Mucosa of descending colon (tissue), 3 donors: ENCODE data around the gene LYRM9. TPM values are rescaled to one million over a fixed set of nuclear protein-coding genes. Genes with fewer than 3 reads are reported as not detected.

Experiments used
- ATAC-seq: fragments of 200-7000 bp; cut with Tn5 transposase; one replicate; pipeline ENCODE4 v1.9.1; 2020; ENCODE audit warnings: mild to moderate bottlenecking, moderate library complexity
- DNase-seq, 3 donors: peaks; one replicate each; pipeline ENCODE4 v3.0.0-alpha.2; 2020
- H3K36me3 ChIP-seq: fragments of 200-600 bp; one replicate; pipeline ENCODE4 v1.8.0; 2021; ENCODE audit warnings: low read depth, mild to moderate bottlenecking
- H3K4me1 ChIP-seq: fragments of 200-600 bp; one replicate; pipeline ENCODE4 v1.8.0; 2021; ENCODE audit warnings: low read depth, mild to moderate bottlenecking
- H3K4me3 ChIP-seq: fragments of 200-600 bp; one replicate; pipeline ENCODE4 v1.8.0; 2021; ENCODE audit warnings: mild to moderate bottlenecking
- H3K9me3 ChIP-seq: fragments of 200-600 bp; one replicate; pipeline ENCODE4 v1.8.0; 2021; ENCODE audit warnings: mild to moderate bottlenecking
- intact Hi-C, 2 donors: fragments of 100-400 bp; cut with DNase I in 1 of 2; cut with micrococcal nuclease in 1 of 2; formaldehyde crosslinking; loops; one replicate each; pipeline versions ENCODE4 v1.11.0 to v1.11.1; 2022; cut with DNase I, micrococcal nuclease
- total RNA-seq, 3 donors: library from RNA; stranded (reverse); fragmentation: NEBNext Ultra II Directional in 2 of 3; extraction: Animal tissue kit (Norgen Biotek cat#: 25700) in 2 of 3; gene quantifications; one replicate each; pipeline versions ENCODE4 v1.2.1 to v1.2.4, GENCODE V29; 2021 to 2023
- TF ChIP-seq, protein P1 (sequence below): fragments of 200-600 bp; IDR thresholded peaks from one replicate; pipeline ENCODE4 v1.8.0; 2022; ENCODE audit warnings: antibody characterized with exemption, mild to moderate bottlenecking
- donor health status: DM: no; HTN: no; CAD: no; lungs with moderate emphysema.
- donor health status: DM: no; HTN: no; CAD: no.
- donor health status: DM: no; HTN: yes; CAD: no.

Gene LYRM9
- total RNA-seq, 3 donors from 2014 or later: 4.7 to 7.2 (median 6.2) TPM

DNA sequence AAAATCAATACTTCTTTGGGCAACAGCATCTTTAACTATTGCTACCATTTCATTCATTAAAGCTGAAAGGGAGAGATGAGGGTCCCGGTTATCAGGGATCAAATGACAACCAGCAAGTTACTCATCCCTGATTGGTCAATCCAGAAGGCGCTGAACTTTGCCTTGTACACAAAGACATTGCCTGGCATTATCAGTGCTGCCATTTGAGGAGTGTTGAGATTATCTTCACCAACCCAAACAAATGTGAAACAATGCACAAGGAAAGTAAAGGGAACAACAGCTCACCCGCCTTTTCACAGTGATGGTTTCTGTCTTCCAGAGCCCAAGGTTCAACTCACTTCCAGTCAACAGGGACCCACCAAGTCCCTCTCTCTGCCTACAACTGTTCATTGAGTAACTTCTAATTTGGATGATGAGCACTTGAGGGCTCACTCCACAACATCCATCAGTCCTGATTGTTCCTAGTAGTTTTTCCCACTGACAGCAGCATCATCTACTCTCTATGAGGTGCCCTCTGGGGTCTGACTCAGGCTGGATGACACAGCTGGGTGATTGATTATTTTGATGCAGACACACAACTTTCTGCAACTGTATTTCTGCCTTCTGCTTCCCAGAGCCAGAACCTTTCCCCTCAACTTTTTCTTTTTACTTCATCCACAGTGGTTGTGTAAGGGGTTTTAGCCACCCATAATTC is 32.0 kb downstream of the LYRM9 start:
- Histone ChIP-seq H3K9me3 (no peaks in the 10 kb centered on the region), H3K4me1 (no peaks in the 10 kb centered on the region), H3K36me3 (no peaks in the 10 kb centered on the region), H3K4me3 (no peak overlapping the region)
- intact Hi-C loops: no loop called here
- peak; percentile 47 for ATAC-seq
- no peak for DNase-seq
- TF ChIP-seq, protein P1, sequence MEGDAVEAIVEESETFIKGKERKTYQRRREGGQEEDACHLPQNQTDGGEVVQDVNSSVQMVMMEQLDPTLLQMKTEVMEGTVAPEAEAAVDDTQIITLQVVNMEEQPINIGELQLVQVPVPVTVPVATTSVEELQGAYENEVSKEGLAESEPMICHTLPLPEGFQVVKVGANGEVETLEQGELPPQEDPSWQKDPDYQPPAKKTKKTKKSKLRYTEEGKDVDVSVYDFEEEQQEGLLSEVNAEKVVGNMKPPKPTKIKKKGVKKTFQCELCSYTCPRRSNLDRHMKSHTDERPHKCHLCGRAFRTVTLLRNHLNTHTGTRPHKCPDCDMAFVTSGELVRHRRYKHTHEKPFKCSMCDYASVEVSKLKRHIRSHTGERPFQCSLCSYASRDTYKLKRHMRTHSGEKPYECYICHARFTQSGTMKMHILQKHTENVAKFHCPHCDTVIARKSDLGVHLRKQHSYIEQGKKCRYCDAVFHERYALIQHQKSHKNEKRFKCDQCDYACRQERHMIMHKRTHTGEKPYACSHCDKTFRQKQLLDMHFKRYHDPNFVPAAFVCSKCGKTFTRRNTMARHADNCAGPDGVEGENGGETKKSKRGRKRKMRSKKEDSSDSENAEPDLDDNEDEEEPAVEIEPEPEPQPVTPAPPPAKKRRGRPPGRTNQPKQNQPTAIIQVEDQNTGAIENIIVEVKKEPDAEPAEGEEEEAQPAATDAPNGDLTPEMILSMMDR: no peak

DNA sequence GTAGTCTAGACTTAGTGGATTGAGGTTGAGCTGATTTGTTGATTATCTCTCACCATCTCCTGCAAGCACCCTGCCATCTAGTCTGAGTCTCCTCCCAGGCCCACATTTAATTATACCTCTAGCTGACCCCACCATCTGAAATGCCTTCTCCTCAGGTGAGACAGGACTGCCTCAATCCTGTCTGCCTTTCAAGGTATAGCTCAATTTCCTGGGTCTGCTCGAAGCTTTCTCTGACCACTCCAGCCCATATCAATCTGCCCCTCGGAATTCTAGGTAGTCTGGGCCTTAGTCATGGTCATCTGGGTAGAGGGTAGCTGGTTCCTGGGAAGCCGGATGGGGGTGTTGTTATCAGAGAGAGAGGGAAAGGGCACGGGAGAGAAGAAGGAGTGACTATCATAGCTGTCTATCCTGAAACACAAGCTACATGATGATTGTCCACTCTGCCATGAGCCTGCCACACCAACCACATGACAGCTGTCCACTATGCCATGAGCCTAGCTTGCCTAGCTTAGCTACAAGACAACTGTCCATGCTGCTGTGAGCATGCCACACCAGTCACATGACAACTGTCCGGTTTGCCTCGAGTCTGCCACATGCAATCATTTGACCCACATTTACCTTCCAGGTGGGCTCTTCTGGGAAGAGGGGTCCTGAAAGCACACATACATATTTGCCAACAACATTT is 34.4 kb downstream of the LYRM9 start:
- Histone ChIP-seq H3K9me3 (no peaks in the 10 kb centered on the region), H3K36me3 (no peaks in the 10 kb centered on the region), H3K4me3 (no peak overlapping the region), H3K4me1 (no peaks in the 10 kb centered on the region)
- no peak for DNase-seq
- TF ChIP-seq, protein P1: no peak
- intact Hi-C loops: no loop called here
- no peak for ATAC-seq

DNA sequence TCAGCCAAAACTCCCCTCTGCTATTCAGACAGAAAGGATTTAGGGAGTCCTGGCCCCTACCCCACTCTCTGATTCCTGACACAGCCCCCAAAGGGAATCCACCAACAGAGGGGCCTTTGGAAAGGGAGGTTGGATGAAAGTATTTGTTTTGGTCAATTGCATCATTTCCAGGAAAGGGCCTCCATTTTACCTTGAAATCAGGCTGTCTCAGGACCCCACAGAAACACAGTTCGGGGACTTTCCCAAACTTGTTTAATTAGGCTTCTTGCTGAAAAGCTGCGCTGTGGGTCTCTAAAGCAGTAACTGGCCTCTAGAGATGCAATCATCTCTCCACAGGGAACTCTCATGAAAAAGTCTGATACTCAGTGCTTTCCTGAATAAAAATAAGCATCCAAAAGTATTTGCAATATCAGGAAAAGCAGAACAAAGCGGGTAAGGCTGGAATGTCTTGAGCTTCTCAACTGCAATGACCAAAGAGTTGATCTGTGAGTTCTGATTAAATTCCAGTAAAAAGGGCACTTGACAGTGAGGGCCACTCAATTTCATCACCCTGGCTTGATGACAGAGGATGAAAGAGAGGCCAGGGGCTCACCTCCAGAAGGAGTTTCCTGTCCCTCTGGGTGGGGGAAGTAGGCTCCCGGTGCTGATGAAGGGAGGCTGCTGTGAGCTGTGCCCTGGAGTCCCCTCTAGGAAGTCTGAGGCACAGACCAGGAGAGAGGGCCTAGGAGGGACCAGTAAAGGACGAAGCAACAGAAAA is 36.3 kb downstream of the LYRM9 start:
- H3K9me3 ChIP-seq: no peaks in the 10 kb centered on the region
- intact Hi-C loops: no loop called here
- TF ChIP-seq, protein P1: no peak

DNA sequence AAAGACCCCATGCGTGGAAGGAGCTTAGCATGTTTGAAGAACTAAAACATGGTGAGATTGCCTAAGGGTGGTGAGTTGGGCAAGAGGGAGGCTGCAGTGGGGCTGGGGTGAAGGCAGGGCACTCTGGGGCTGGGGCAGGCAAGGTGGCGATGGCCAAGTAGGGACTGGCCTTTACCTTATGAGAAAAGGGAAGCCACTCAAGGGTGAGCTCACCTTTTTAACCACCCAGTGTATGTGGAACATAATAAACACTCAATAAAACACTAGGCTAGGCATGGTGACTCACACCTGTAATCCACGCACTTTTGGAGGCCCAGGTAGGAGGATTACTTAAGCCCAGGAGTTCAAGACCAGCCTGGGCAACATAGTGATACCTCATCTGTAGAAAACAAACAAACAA is 37.7 kb downstream of the LYRM9 start:
- no peaks in the 10 kb centered on the region for H3K36me3 ChIP-seq
- peak; percentile 80 for ATAC-seq
- TF ChIP-seq, protein P1: no peak
- H3K4me1 ChIP-seq: peaks cover 15% of the 10 kb centered on the region
- H3K4me3 ChIP-seq: no peak overlapping the region
- intact Hi-C loops: no loop called here
- H3K9me3 ChIP-seq: no peaks in the 10 kb centered on the region
- DNase-seq: no peak

More for the DNA sequence above, 36.3 kb downstream of the LYRM9 start:
- DNase-seq (no peak), ATAC-seq (no peak)
- Histone ChIP-seq H3K36me3 (no peaks in the 10 kb centered on the region), H3K4me3 (no peak overlapping the region), H3K4me1 (peaks cover 15% of the 10 kb centered on the region)

DNA sequence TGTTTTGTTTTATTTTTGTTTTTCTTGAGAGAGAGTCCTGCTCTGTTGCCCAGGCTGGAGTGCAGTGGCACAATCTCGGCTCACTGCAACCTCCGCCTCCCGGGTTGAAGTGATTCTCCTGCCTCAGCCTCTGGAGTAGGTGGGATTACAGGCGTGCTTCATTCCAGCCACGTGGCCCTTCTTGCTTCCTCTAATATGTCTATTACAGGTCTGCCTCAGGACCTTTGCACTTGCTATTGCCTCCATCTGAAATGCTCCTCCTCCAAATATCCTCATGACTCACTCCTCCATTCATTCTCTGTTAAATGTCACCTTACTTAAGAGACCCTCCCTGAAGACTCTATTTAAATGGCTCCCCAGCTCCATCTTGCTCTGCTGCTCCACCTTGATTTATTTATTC is 39.0 kb downstream of the LYRM9 start:
- DNase-seq (no peak), ATAC-seq (peak; percentile 51)
- intact Hi-C loops: no loop called here
- no peak overlapping the region for H3K4me3 ChIP-seq
- H3K9me3 ChIP-seq: no peaks in the 10 kb centered on the region
- TF ChIP-seq, protein P1: no peak
- H3K36me3 ChIP-seq: no peaks in the 10 kb centered on the region
- peaks cover 15% of the 10 kb centered on the region for H3K4me1 ChIP-seq
